GM21576 (cell line): ENCODE data around the gene SCAF11.

ENCODE experiments used
- ATAC-seq: cut with Tn5 transposase; IDR thresholded peaks from one replicate; pipeline ENCODE4 v1.9.1; 2021; ENCODE audit warnings: mild to moderate bottlenecking, moderate library complexity; ENCODE audit not compliant: unreplicated experiment

SCAF11 gene

GRCh38 chr12:45986641-45987339 is 3.6 kb downstream of the SCAF11 start:
- no peak for ATAC-seq

DNA sequence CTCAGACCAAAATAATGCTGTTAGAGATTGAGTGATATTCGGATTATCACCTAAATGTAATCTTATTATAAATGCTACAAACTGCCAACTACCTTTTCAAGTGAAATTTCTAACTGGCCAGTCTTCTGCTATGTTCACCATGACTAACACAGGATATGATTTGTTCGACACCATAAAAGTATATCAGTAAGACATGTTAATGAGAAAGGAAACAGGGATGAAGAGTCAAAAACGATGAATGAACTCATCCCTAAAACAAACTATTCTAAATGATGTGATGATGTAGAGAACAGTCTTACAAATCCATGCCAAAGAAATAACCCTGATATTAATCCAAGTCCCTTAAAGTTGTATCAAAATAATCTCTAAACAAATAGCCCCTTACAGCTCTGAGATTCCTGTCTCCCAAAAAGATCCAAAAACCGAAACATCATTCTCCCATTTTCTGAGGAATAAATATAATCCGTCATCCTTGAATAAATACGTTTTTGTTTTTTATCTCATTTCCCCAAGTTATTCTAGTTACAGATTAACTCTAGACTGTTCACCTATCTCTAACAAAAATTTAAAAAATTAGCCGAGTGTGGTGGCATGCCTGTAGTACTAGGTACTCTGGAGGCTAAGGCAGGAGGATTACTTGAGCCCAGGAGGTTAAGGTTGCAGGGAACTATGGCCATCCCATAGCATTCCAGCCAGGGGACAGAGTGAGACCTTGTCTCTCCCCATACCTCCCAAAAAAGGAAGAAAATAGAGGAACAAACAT is 9.1 kb downstream of the SCAF11 start:
- ATAC-seq, result no peak

- ATAC-seq, result no peak
These were observed 9.8 kb downstream of the SCAF11 start for GRCh38 chr12:45980540-45980939.

- ATAC-seq, result no peak
These were observed 12.3 kb downstream of the SCAF11 start for GRCh38 chr12:45978108-45978507.

DNA sequence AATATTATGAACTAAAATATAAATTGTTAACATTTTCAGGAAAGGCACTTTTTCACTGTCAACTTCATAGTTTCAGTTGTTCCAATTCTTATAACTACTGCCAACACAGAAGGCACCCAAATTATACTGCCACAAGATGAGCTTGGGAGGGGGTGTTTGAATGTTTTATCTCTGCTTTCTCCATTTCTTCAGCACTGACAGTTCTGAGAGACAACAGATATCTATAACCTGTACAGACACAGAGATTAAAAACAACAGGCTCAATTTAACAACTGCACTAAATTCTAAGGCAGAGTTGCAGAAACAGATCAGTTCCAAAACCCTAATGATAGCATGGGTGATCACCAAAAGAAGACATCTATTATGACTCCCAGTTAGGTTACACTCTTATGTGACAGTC is 12.8 kb downstream of the SCAF11 start:
- no peak for ATAC-seq

- ATAC-seq, result no peak
These were observed 14.9 kb downstream of the SCAF11 start for GRCh38 chr12:45975506-45975905.

GRCh38 chr12:45974883-45975282 is 15.5 kb downstream of the SCAF11 start:
- ATAC-seq, result no peak

DNA sequence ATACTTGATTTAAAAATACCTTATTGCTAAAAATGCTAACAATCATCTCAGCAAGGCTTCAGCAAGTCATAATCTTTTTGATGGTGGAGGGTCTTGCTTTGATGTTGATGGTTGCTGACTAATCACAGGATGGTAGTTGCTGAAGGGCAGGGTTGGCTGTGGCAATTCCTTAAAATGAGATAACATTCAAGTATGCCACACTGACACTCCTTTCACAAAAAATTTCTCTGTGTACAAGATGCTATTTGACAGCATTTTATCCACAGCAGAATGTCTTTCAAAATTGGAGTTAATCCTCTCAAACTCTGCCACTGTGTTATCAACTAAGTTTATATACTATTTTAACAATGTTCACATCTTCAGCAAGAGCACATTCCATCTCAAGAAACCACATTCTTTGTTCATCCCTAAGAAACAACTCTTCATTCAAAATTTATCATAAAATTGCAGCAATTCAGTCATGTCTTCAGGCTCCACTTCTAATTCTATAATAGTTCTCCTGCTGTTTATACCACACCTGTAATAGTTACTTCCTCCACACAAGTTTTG is 16.1 kb downstream of the SCAF11 start:
- no peak for ATAC-seq

DNA sequence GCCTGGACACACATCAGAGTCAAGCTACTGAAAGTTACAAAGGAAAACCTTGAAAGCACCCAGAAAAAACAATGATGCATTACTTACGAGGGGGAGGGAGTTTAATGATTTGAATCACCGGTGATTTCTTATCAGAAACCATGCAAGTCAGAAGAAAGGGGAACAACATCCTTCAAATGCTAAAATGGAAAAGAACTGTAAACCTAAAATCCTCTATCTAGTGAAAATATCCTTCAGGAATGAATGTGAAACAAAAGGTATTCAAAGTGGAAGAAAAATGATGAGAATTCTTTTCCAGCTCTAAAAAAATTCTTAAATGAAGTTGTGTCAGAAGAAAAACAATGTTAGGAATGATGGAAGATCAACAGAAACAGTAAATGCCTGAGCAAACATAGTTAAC is 16.8 kb downstream of the SCAF11 start:
- no peak for ATAC-seq

GRCh38 chr12:45970391-45970790 is 20.0 kb downstream of the SCAF11 start:
- no peak for ATAC-seq

GRCh38 chr12:45969084-45969483 is 21.3 kb downstream of the SCAF11 start:
- no peak for ATAC-seq

DNA sequence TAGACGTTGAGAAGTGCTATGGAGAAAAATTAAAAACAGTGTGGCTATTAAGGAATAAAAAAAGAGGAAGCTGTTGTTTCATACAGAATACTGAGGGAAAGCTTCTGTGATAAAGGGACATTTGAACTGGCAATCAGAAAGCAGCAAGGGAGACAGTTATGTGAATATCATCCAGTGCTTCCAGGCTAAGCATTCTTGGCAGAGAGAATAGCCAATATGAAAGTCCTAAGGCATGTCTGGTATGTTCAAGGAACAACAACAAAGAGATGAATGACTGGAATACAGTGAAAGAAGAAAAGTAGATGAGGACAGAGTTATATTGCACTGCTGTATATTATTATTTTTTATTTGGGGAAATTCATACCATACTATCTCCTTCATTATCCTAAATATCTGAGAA is 23.9 kb downstream of the SCAF11 start:
- ATAC-seq, result no peak

DNA sequence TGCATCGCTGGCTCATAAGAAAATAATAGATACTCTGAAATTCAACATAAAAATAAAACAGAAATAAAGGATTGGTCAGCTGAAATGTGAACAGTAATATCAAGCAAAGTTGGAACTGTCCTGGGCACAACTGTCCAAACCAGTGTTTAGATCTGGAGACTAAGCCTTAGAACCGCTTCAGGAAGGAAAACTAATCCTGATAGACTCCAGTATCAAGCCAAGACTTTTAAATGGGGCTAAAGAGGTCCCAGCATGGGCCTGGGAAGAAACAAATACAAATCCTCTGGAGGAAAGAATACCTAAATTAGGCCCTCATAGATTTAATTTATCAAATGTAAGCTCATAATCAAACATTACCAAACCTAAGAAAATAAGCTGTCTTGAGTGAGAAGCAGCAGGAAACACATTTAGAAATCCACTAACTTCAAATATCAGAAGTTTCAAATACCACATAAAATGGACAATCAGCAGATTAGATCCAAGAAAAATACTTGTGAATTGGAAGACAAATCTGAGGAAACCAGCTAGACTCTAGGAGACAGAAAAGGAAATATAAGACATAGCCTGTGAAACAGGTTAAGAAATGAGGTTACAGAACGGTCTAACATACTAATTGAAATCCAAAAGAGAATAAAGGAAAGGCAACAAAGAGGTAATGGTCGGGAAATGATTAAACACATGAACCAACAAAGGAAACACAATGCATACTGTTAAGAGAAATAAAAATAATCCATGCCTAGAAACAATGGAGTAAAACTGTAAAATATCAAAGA is 27.6 kb downstream of the SCAF11 start:
- no peak for ATAC-seq

GRCh38 chr12:45959728-45960127 is 30.6 kb downstream of the SCAF11 start:
- no peak for ATAC-seq

GRCh38 chr12:45959025-45959424 is 31.3 kb downstream of the SCAF11 start:
- ATAC-seq, result no peak

- ATAC-seq, result no peak
These were observed 41.8 kb downstream of the SCAF11 start for GRCh38 chr12:45948546-45948945.

DNA sequence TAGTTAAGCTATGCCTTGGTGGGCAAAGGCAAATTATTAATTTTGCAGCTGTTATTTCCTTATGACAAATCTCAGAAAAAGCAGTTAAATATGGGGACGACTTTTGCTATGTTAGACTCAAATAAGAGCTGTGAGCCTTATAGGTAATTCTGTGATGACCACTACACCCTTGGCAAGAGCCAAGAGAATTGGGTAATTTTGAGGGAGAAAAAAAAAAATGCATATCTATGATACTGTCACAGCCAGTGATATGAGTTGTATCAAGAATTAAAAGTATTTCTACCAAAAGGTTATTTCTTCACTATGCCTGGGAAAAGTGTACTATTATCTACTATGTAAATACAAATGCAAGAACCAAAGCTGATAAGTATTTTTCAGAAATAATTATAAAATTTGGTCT is 43.9 kb downstream of the SCAF11 start:
- no peak for ATAC-seq

DNA sequence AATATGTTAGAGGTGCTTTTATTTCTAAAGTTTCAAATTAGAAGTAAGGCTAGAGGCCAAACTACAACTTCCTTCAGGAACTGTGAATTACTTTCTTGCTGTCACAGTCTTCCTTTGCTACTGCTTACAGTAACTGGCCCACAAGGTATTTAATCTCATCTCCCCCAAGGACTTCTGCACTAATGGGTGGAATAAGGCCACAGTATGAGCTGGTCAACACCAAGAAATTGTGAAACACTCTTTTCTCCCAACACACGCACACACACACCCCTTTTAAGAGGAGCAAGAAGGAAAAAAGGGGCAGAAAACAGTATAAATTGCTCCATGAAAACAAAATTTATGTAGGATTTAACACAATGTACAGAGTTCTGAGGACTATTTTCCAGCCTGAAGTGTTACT is 45.6 kb downstream of the SCAF11 start:
- ATAC-seq, result no peak

DNA sequence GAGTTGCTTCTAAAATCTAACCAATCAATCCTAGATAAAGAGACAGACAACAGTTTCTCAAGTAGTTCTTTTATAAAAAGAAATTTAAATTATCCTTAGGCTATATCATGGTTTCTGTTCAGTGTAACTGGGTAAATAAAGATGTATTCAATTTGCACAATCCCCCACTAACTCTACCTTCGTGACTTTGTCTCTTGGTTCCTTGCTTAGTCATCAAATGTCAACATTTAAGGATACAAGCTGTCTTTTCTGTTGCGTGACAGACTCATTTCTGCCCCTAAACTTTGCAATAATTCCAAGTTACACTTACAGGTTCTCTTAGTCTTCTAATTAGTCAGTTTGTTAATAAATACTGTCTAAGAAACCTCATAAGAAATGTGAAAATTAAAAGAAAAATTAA is 50.6 kb downstream of the SCAF11 start:
- ATAC-seq, result no peak

GRCh38 chr12:45938566-45938965 is 51.8 kb downstream of the SCAF11 start:
- ATAC-seq, result no peak

DNA sequence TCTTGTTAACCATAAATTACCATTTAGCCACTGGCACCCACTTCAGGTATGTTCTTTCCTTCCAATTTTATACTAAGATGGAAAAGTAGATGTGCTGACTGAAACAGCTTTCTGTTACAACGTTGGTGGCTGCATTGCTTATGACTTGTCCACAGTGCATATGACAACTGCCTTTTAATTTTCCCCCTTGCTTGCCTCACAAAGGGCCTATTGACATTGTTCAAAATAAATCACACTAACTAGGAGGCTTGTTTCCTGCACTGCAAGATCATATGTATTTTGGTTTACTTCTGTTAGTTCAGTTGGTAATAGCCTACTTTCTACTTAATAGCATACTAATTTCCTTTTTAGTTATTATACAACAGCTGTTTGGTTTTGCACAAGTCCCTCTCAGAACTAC is 55.4 kb downstream of the SCAF11 start:
- ATAC-seq, result no peak

DNA sequence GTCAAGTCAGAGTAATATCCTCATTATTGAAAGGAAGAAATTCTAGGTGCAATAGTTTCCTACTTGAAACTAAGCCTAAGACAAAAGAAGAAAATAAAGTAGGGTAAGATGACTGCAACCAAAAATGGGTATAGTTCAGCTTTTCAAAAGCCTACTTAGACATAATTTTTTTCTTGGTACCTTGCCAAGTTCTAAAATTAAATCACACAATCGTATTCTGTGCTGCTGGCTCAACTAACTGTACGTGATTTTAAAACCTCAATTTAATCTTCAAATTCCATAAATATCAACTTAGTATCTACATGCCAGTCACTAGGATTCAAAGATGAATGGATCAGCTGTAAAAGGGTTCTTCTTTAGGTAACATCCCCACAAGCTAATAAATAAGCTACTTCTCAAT is 56.9 kb downstream of the SCAF11 start:
- ATAC-seq, result no peak
